C1 segment of cervical spinal cord (tissue), 14 donors: ENCODE results near the gene GXYLT2.
"Not testable (repeated sequence)": the region's sequence is repeated elsewhere in the genome, so short reads cannot be mapped to it uniquely, and the experiment has no call there.

ENCODE experiments used
- DNase-seq, 14 donors: peaks; one replicate each; lab custom pipeline; 2025; lab: John Stamatoyannopoulos, UW

GXYLT2 gene

DNA sequence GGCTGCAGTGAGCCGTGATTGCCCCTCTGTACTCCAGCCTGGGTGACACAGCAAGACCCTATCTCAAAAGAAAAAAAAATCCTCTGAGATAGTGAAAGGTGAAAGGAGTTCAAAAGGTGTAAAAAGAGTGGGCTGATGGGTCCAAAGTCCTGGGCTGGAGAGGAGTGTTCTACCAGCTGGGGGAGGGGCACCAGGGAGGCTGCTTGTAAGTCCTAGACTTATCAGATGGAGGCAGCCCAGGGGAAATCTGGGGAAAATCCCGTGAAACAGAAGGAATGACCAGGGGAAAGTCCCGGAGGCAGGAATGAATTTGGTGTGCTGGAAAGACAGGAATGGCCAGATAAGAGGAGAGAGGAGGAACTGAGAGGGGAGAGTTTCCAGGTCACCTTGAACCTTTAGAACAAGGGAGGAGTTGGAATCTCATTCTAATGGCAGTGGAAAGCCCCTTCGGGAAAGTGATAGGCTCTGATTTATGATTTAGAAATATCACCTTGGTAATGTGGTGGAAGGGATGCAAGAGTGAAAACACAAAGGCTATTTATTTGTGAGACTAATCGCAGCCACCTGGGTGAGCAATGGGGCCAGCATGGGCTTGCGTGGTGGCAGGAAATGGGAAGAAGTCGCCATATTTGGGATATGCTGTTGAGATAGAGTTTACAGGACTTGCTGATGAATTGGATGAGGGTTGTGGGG, 85.3 kb downstream of the GXYLT2 start:
- DNase-seq = no peak

DNA sequence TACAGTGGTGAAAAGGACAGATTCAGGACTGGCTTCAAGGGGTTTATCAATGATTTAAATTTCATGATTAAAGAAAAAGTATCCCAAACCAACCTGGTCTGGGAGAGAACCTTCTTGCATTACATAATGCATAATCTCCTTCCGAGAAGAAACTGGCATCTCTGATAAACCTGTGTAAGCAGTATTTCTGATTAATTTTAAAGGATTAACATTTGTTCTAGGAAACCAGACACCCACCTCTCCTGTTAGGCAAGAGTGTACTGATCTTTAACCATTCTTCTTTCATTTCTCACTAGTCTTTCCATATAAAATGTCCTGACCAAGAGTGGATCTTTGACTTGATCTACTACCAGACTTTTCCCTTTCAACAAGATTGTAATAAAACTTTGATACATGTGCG, 85.9 kb downstream of the GXYLT2 start:
- DNase-seq = no peak

DNA sequence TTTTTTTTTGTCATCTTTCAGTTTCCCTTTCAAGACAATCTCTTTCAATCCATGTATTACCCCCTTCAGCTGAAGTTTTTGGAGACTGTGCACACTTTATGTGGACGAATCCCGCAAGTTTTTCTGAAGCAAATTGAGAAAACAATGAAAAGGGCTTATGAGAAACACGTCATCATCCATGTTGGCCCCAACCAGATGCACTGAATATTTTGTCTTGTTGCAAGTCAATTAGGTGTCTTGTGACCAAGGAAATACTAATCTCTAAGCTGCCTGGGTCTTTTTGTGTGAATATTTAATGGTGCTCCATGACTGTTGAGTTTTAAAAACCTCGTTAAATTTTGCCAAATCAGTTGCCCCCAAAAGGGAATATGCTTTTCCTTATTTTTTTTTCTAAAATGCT, 87.1 kb downstream of the GXYLT2 start:
- no peak for DNase-seq

- no peak for DNase-seq
Observed at GRCh38 chr3:72976281-72976741, 88.5 kb downstream of the GXYLT2 start.

- DNase-seq = no peak
Observed at GRCh38 chr3:72977060-72977808, 89.4 kb downstream of the GXYLT2 start.

GRCh38 chr3:72982609-72983366, 94.9 kb downstream of the GXYLT2 start:
- DNase-seq = no peak

DNA sequence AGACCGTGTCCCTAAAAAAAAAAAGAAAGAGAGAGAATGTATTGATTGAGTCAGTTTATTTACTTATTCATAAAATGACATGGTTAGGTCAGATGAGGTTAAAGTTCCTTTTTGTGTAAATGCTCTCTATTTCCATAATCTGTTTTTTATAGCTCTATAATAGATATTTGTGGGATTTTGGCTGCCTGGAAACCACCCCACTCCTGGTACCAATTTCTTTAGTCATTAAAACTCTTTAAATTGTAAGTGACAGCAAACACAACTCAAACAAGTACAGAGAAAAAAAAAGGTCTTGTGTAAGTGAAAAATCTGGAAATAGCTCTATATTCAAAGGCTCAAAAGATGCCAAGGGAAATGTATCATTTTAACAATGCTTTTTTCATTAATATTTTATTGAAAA, 97.7 kb downstream of the GXYLT2 start:
- no peak for DNase-seq

- DNase-seq = no peak
Observed at GRCh38 chr3:72990701-72991395, 103.0 kb downstream of the GXYLT2 start.

DNA sequence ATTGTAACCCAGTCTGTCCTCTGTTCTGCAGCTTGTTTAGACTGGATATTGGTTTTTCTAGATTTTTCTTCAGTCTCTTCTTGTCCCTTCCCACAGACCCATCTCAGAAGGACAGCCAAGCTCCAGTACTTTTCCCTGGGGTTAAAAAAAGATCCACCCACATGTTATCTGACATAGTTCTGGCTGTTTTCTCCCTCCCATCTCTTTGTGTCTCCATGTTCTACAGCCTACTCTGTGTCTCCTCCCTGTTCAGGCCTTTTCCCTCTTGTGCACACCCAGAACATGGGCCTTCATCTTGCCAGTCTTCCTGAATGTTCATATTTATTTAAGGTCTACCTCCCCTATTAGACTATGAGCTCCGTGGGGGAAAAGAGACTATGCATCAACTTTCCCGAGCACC, 103.7 kb downstream of the GXYLT2 start:
- DNase-seq = no peak

DNA sequence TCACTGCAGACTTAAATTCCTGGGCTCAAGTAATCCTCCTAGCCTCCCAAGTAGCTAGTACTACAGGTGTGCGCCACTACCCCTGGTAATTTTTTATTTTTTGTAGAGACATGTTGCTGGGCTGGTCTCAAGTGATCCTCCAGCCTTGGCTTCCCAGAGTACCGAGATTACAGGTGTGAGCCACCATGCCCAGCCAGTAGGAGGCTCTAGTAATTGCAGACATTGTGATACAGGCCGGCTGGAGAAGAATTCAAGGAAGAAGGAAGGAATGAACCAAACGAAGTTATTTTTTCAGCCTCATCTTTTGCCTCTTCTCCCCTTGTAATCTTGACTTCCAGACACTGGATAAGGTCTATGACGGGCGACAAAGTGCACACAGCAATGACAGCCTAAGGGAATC, 105.5 kb downstream of the GXYLT2 start:
- no peak for DNase-seq

DNA sequence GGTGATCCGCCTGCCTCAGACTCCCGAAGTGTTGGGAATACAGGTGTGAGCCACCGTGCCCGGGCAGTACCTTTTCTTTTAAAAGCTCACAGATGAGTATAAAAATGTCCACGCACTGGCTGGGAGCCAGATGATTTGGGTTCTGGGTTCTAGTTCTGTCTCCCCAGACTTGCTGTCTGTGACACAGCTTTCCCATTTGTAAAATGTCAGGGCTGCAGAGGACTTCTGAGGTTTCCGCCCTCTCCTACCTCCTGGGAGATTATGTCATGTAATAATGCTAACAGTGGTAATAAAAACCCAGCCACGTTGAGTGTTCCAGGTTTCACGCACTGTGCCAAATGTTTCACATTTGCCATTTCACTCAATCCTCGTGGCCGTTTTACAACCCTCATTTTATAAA, 107.5 kb downstream of the GXYLT2 start:
- DNase-seq = no peak

DNA sequence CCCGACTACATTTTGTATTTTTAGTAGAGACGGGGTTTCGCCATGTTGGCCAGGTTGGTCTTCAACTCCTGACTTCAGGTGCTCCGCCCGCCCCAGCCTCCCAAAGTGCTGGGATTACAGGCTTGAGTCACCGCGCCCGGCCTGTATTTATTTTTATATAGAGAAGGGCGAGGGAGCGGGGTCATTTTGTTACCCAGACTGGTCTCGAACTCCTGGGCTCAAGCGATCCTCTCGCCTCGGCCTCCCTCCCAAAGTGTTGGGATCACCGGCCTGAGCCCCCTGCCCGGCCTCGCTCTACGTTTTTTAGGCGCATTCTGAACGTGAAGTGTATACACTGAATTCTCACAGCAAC, 108.3 kb downstream of the GXYLT2 start:
- DNase-seq = no peak

- DNase-seq = peak; percentile 58 to 96 (median 86)
Observed at GRCh38 chr3:72996473-72997333, 108.9 kb downstream of the GXYLT2 start, which contains the start of gene PPP4R2. Gene PPP4R2 (plus strand): TSS chr3:72996811. CDS start chr3:72997038, 227 bp downstream.

DNA sequence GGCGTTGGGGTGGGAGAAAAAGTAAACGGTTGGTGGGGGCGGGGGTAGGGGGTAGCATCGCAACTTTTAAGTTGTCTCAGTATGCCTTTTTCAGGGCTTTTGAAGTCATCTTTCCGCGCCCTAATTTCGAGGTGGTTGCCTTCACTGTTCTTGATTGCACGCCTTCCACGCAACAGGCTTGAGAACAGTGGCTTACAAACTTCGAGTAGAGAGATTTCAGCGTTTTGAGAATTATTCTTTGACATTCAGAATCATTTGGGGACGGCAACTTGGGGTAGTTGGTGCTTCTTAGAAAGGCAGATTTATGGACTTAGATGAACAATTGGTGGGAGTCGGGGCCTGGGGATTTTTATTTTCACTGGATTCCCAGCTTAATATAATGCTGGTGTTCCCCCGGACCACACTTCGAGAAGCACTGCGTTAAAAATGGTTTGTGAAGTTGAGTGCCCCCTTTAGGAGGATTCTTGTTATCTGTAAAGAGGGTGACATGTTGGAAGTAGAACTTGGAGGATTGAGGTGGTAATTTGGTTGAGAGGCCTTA, 109.6 kb downstream of the GXYLT2 start:
- peak in 8 of 14 donors; percentile 4 to 55 (median 38) for DNase-seq

DNA sequence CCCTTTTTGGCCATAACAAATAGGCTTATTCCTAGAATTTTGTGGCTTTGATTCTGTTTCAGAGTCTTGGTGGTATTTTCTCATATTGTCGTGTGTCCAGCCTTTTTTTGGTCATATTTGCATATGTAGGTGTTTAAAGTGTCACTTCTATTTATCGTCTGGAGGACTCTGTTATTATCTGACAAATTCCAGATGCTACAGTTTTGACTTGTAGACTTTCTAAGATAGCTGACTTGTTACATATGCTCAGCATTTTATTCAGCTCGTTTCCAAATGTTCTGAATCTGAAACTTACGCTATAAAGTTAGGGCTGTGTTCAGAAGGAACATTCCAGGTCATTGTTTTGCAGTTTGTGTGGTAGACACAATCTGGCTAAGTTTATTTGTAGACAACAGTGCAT, 110.6 kb downstream of the GXYLT2 start:
- DNase-seq = no peak

DNA sequence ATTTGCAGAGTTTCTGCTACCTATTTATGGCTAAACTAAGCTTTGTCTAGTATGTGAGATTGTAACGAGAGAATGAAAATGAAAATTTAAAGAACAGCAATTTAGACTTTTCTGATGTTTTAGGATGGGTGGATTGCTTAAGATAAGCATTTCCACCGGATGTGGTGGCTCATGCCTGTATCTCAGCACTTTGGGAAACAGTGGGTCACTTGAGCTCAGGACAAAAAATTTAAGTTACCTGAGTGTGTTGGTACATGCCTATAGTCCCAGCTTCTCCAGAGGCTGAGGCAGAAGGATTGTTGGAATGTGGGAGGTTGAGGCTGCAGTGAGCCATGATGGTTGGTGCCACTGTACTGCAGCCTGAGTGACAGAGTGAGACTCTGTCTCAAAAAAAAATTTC, 112.1 kb downstream of the GXYLT2 start:
- no peak for DNase-seq

GRCh38 chr3:73003050-73003449, 115.2 kb downstream of the GXYLT2 start:
- DNase-seq = not testable (repeated sequence)

DNA sequence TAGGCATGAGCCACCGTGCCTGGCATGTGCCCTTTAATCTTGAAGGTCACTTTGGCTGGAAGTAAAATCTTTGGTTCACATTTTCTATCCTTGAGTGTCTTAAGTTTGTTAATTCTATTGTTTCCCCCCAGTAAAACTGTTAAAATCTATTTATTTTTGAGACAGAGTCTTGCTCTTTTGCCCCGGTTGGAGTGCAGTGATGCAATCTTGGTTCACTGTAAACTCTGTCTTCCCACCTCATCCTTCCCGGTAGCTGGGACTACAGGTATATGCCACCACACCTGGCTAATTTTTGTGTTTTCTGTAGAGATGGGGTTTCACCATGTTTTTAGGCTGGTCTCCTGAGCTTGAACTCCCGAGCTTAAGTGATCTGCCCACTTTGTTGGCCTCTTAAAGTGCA, 116.5 kb downstream of the GXYLT2 start:
- DNase-seq = no peak

DNA sequence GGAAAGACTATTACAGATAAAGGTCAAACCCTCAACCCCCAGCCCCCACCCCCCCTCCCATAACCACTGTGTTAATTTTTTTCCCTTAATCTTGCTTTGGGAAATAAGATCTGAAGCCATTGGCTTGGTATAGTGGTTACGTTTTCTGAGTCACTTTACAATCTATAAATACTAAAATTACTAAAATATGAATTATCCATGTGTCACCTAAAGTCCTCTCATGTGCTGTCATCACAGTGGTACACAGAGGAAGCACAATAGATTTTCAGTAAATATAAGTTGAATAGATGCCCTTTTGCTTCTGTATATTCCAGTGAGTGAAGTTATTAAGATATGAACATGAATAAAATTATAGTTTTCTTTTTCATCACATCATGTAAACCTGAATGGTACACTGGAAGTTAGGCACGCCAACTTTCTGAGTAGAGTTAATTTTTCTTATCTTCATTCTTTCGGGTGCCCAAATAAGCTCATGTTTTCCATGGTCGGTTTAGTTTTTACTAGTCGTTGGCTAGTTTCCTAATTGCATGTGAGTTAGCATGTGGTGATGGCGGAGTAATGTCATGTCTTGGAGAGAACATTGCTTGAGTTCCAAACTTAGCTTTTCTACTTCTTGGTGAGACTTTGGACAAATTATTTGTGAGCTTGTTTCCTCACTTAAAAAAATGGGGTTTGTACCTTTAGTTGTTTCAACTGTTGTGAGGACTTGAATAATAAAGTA, 120.3 kb downstream of the GXYLT2 start:
- no peak for DNase-seq

- no peak for DNase-seq
Observed at GRCh38 chr3:73009008-73009407, 121.2 kb downstream of the GXYLT2 start.
